Stimulated activated CD8-positive, alpha-beta memory T cell treated with anti-CD3 and anti-CD28 coated beads, Interleukin-15, amount 100 ng/mL, for 48 hours (primary cell): ENCODE data around the gene WFIKKN1.

Source experiments
- DNase-seq, 2 donors: peaks; one replicate each; pipeline ENCODE4 v3.0.0-alpha.2; 2020; ENCODE audit warnings: low read depth in 2 of 2

The WFIKKN1 gene

DNA sequence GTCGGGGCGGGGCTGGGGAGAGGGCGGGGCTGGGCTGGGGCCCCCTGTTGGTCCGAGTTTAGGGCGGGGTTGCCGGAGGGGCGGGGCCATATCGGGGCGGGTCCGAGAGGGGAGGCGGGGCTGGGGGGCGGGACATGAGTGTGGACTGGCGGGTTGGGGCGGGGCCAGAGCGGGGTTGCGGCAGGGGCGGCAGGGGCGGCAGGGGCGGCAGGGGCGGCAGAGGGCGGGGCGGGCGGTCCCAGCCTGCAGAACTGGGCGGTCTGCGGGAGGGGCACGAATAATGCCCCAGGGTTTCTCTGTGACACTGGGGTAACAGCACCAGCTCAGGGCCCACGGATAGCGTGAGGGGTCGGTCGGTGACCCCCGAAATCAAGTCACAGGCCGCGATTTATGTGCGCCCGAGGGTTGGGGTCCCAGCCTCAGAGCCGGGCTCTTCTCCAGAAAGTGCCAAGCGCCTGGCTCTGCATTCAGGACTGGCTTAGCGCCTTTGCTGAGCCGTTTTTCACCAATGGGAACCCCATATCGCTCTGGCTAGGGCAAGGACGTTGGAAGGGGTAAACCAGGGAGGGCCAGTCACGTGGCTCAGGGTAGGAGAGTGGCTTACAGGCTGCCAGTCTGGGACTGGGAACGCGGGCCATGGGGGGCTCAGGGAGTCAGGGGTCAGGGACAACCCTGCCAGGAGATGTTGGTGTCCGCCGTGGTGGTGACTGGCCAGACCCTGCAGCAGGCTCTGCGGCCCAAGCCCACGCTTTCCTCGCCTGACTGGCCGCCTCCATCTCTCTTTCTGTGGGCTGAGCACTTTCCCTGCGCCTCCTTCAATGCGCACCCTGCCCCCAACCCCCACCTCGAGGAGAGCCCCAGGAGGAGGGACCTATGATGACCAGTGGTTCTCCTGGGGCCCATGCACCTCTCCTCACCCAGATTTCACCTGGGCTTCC lies 6.6 kb downstream of the WFIKKN1 start:
- DNase-seq: peak; percentile 77

DNA sequence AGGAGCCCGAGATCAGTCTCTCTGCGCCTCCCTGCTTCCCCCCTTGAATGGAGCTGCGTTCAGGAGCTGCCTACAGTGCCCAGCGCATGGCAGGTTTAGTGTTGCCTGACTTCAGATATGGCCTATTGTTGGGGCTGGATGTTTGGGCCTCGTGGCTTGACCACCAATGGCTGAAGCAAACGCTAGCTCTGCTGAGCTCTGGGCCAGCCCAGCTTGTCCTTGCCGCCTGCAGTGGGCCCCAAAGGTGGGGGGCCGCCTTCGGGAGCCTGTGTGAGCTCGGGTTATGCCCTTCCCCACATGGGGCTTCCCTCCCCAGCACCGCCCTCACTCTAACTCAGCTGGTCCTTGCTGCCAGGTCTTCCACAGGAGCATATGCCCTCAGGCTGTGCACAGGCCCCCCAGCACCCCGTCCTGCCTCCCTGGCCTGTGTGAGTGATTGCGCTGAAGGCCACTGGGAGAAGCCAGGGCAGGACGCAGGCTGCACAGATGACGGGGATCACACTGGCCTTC lies 7.3 kb downstream of the WFIKKN1 start:
- no peak for DNase-seq

DNA sequence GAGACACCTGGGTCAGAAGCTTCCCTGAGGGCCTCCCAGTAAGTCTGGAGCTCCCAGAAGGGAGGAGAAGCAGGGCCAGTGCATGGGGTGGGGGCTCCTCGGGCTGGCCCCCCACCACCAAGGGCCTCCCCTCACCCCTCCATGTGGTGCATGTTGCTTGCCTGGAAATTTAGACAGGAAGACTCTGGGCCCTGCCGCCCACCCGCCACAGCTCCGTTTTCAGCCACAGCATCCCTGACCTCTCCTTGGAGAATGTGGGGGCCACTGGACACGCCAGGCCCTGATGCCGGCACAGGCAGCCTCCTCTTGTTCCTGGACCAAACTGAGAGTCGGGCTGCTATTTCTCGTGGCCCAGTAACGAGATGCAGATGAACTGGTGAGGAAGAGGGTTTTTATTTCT lies 8.1 kb downstream of the WFIKKN1 start:
- DNase-seq: no peak

DNA sequence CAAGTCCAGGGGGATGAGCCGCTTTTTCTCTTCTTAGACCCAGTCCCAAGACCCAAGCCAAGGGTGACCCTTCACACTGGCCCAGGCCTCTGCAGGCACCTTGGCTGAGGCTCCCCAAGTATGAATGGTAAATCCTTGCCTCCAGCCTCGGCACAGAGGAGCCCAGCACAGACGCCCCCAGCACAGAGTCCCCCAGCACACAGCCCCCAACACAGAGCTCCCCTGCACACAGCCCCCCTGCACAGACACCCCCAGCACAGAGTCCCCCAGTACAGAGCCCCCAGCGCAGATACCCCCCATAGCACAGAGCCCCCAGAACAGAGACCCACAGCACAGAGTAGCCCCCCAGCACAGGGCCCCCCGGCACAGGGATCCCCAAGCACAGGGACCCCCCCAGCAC lies 9.8 kb downstream of the WFIKKN1 start:
- DNase-seq: no peak

DNA sequence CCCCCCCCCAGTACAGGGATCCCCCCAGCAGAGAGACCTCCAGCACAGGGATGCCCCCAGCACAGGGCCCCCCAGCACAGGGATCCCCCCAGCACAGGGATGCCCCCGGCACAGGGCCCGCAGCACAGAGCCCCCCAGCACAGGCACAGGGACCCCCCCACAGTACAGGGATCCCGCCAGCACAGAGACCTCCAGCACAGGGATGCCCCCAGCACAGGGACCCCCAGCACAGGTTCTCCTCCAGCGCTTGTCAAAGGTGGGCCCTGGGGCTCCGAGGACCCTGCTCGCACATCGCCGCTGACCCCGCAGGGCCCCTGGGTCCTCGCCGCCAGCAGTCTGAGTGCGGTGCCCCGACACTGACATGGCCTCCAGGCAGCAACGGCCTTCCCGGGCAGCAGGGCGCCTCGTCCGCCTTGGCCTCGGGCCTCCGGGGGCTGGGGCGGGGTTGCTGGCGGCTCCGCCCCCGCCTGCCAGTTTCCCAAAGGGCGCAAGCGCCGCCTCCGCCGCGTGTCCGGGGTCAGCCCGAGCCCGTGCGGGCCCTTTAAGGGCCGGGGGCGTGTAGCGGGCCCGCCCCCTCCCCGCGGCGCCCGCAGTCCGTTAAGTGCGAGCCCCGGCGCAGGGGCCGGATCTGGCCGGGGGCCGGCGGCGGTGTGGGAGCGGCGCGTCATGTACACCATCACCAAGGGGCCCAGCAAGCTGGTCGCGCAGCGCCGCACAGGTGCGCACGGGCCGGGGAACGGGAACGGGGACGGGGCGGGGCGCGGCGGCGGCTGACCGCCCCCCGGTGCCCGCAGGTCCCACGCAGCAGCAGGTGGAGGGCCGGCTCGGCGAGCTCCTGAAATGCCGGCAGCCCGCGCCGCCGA lies 10.8 kb downstream of the WFIKKN1 start, which contains the start of gene MCRIP2:
Gene MCRIP2, plus strand, starts transcription at position 503 of the 863 bp plus-strand sequence. Its CDS starts 164 bp downstream, at position 667.
- DNase-seq: peak; percentile 73 to 80

DNA sequence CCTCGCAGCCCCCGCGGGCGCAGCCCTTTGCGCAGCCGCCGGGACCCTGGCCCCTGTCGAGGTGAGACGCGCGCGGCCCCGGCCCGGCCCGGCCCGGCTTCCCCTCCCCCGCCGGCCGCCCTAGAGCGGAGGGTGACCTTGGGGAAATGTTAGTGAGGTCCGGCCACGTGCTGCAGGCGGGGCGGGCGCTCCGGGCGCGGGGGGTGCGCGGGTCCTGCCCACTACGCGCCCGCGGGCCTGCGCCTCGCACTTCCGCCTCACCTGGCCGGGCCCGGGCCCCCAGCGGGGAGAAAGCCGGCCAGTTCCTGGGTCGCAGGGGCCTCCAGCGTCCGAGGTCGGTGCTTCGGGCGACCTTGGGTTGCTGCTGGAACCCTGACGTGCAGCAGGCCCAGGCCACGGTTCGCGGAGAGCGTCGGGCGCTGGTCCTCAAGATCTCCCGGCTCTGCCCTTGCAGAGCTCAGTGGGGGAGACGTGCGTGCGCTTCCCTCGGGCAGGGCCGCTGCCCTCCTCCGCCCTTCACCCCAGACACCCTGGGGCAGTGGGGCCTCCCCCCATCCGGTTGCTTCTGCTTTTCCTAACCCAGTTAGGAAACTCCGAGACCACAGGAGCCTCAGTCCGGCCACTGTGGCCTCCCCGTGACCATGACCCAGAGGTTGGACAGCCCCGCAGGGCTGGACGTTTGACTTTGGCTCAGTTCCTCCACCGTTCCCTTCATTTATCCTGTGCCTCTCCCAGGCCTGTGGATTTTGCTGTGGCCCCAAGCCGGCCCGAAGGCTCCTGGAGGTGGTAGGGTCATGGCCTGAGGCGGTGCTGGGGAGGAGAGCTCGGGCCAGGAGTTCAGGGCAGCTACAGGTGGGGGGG lies 11.6 kb downstream of the WFIKKN1 start:
- DNase-seq: peak in 1 of 2 donors; percentile 21

DNA sequence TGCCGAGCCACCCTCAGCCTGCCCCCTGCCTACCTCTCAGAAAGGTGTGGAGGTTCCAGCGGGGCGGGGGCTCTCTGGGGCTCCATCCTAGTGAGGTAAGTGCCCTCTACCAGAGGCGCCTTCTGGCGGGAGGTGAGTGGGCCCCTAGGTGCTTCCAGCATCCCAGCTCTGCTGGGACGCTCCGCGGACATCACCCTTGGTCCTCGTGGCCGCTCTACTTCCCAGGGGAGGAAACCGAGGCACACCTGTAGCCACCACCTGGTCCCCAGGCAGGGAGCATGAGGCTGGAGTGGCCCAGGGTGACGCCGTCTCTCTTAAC lies 12.2 kb downstream of the WFIKKN1 start:
- no peak for DNase-seq

DNA sequence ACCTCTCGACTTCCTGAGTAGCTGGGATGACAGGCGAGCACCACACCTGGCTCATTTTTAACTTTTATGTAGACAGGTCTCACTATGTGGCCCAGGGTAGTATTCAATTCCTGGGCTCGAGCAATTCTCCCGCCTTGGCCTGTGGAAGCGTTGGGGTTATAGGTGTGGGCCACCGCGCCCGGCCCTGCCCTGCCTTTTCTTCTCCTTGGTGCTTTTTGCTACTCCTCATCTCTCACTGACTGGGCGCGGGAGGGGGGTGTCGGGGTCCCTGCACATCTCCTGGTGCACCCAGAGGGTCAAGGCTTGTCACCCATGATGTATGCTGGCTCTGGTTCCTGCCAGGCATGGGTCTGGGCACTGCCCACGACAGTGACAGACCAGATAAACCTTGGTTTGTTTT lies 13.8 kb downstream of the WFIKKN1 start:
- no peak for DNase-seq

DNA sequence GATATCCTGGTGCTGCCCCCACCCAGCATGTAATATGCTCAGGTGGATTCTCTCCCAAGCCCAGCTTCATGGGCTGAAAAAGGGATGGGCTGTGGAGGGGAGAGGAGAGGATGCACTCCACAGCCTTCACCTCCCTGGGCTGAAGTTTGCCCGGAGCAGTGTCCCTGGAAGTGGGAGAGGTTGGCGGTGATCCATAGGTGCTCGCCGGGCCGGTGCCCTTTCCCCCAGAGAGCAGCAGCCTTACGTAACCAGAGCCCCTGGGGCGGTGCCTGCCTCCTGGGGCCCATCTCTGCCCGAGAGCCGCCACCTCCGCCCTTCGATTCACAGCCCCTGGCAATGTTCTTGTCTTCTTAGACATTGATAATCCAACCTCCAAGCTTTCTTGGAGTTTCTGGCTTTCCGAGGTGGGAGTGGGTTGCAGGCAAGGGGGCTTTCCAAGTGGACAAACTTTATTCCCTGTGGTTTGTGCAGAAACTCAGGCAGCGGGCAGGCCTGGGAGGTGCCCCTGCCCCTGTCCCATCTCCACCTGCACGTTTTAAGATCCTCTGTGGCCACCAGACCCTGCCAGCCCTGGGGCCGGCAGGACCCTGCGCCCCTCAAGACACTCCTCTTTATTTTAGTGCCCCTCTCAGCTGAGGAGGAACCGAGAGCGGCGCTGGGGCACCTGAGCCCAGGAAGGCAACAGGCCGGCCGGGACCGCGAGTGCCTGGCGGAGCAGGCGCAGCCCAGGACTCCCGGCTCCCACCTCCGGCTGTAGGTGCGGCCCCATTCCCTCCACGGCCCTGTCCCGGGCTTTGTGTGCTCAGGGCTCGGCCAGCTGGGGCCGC lies 15.3 kb downstream of the WFIKKN1 start:
- DNase-seq: no peak

DNA sequence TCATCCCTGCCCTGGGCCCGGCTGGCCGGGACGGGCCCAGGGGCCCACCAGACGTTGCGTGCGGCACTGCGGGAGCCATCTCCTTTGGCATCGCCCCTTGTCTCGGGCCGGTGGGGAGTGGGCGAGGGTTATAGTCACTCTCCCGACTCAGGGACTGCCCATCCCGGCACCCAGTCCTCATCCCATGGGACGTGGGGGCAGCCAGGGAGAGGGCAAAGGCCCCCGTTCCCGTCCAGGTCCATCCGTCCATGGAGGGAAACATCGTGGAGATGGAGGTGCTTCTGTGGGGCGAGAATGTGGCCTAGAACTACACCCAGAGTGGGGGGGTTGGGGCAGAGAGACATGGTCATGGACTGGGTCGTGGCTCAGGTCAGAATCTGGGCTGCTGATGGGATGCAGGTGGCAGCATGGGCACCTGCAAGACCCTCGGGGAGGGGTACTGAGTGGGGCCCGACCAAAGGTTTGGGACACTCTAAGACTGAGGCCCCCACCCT lies 15.9 kb downstream of the WFIKKN1 start:
- no peak for DNase-seq

DNA sequence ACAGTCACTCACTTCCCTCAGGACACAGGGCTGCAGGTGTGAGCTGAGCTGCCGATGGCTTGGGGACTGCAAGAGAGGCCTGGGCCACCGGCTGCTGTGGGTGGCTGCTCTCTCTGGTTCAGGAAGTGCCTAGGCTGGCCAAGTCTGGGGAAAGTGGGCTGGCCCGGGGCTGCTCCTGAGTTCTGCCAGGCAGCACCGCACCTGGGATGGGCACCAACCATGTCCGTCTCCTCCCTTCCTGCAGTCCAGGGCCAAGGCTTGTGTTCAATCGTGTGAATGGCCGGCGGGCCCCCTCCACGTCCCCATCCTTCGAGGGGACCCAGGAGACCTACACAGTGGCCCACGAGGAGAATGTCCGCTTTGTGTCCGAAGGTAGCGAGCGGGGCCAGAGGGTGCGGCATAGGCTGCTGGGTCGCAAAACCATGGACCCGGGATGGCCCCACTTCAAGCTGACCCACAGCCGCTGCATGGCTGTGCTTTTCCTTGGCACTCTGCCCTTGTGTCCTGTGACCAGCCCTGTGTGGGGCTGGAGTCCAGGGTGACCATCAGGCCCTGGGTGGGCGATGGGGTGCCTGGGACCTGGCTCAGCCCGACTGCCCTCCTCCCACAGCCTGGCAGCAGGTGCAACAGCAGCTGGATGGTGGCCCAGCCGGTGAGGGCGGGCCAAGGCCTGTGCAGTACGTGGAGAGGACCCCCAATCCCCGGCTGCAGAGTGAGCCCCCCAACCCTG lies 16.6 kb downstream of the WFIKKN1 start:
- DNase-seq: no peak

DNA sequence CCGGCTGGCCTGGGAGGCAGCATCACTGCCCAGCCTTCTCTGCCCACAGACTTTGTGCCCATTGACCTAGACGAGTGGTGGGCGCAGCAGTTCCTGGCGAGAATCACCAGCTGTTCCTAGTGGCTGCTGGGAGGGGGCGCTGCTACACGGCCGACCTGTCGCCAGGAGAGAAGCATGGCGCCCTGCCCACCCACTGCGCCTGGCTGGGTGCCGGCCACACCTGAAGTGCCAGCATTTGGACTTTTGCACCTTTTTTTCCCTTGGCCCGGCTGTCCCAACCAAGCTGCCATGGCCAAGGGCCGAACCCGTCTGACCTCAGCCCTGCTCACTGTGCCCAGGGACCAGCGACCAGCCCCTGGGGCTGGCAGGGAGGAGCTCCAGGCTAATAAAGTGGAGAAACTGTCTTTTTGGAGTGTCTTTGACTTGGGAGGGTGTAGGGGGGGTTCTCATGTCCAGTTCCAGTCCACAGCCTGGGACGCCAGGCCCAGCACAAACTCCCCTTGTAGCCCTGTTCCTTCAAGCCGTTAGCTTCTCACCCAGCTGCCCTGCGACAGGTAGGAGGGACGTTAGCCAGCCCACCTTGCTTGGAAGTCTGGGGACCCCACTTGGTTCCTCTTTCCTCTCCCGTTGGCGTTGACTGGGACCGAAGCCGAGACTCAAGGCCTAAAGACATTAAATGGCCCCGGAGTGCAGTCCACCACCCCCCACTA lies 17.4 kb downstream of the WFIKKN1 start:
- peak; percentile 41 to 47 for DNase-seq

DNA sequence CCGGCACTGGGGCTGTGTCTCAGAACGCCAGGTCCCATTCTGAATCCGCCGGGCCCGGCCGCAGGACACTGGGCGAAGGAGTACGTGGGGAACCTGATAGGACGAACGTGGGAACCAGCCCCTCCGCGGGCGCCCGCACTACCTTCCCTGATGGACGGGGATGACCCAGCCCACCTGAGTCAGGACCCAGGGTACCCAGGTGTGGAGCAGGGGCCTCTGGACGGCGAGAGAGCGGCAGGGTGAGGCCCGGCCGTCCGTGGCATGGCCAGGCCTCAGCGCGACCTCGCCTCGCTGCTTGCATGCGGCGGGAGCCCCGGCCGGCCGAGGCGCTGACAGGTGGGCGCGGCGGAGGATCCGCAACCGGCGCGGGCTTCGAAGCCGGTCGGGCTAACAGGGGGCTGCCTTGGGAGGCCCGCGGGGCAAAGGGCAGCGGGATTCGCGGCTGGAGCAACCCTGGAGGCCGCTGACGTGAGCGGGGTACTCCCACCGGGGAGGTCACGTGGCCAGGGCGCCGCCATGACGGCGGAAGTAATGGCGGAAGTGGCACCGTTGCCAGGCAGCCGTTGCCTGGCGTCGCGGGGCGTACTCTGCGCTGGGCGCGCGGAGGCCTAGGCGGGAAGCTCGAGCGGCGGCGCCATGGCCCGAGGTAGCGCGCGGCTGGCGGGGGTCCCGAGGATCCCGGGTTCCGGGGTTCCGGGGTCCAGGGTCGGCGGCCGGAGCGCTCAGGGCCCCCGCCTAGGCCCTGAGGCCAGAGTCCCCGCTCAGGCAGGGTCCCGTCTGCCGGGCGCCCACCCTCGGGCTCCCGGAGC lies 18.2 kb downstream of the WFIKKN1 start, which contains the start of gene WDR90:
Gene WDR90, plus strand, starts transcription at position 585 of the 809 bp plus-strand sequence. Its CDS starts 52 bp downstream, at position 637.
- peak; percentile 91 to 93 for DNase-seq

DNA sequence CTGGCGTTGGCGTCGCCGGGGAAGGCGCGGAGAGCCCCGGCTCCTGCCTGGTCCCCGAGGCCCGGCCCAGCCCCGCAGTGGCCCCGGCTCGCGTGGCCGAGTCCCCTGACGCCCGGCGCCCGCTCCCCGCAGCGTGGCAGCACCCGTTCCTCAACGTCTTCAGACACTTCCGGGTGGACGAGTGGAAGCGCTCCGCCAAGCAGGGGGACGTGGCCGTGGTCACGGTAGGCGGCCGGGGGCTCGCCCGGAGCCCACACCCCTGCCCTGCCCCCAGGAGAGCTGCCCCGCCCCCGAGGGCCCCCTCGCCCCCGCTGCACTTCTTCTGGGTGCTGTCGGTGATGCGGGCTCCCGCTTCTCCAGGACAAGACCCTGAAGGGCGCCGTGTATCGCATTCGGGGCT lies 18.8 kb downstream of the WFIKKN1 start:
- DNase-seq: no peak

DNA sequence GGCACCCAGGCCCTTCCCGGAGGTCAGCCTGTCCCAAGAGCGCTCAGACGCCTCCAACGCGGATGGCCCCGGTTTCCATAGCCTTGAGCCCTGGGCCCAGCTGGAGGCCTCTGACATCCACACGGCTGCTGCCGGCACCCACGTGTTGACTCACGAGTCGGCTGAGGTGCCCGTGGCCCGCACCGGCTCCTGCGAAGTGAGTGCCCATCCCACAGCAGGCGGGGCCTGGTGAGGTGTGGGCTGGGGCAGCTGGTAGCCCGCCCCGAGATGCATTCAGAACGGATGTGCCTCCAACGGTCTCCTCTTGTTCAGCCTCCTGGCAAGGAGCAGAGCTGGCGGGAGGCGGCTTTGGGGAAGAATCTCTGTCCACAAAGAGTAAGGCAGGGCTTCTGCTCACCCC lies 21.1 kb downstream of the WFIKKN1 start:
- DNase-seq: no peak

DNA sequence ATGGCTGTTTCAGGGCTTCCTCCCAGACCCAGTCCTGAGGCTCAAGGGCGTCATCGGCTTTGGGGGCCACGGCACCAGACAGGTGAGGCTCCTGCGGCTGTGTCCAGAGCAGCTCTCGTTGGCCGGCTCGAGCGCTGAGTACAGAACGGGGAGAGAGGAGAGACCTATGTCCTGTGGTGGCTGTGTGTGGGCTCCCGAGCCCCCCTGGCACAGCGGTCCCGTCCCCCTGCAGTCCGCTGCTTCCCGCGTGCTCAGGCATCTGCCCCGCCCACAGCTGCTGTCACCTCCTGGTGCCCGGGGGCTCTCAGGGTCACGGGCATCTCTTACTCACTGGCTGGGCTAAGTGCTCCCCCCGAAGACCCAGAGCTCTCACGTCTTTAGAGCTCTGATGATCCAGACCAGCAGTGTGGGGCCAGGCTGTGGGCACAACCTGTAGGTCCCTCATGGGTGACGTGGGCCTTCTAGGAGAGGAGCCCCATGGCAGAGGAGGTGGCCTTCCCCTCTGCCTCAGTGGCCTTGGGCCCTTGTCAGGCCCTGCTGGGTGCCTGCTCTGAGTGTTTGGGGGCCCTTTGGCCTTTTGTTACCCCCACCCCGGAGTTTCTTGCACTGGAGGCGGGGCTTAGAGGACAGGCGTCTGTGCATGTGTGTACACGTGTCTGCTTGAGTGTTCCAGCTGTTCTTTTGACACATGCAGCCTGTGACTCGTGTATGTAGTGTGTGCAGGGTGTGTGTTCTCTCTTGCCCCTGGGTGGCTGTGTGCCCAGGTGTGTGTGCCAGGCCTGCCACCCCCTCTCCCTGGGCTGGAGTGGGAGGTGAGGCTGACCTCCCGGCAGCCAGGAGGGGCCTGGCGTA lies 21.9 kb downstream of the WFIKKN1 start:
- DNase-seq: no peak

DNA sequence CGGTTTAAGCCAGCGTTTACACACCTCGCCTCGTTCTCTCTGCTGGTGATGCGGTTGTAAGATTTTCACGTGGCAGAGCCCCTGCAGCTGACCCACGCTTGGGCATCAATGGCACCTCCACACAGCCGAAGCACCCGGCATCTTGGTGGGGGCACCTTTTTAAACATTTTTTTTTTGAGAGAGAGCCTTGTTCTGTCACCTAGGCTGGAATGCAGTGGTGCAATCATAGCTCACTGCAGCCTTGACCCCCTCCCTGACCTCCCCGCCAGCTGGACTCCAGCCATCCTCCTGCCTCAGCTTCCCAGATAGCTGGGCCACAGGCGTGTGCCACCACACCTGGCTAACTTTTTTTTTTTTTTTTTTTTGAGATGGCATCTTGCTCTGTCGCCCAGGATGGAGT lies 23.2 kb downstream of the WFIKKN1 start:
- DNase-seq: no peak
